A673 (cell line): ENCODE measurements around the gene FUT2.

Source experiments
- CTCF ChIP-seq: fragments of 300-800, 200-600 bp; sonication (generic); conservative IDR thresholded peaks from 2 replicates; pipeline ENCODE4 v1.5.1; 2017; ENCODE audit warnings: low read depth, mild to moderate bottlenecking, antibody characterized with exemption, low read length, moderate library complexity, mixed read lengths
- EZH2 ChIP-seq: fragments of 200-600 bp; sonication (generic); IDR thresholded peaks from 2 replicates; pipeline ENCODE4 v1.6.1; 2017; ENCODE audit warnings: borderline replicate concordance, low read depth, mild to moderate bottlenecking, mixed read lengths, antibody characterized with exemption, low read length; ENCODE audit not compliant: poor library complexity, severe bottlenecking

- TF ChIP-seq CTCF = no peak
- no peak for TF ChIP-seq EZH2
Measured at GRCh38 chr19:48695743-48696352, at the start of gene FUT2.
